22Rv1 (cell line): Measurements from ENCODE around the gene TMTC2.

Experiments
- ZFX ChIP-seq: fragments of 450-650 bp; IDR thresholded peaks from 2 replicates; pipeline ENCODE4 v1.6.1; 2017; ENCODE audit warnings: antibody characterized with exemption, borderline replicate concordance
- TF ChIP-seq, protein P1 (sequence below): fragments of 450-650 bp; IDR thresholded peaks from 2 replicates; pipeline ENCODE4 v1.5.1; 2017; ENCODE audit warnings: mild to moderate bottlenecking

GRCh38 chr12:83140135-83140534, 453.4 kb downstream of the TMTC2 start:
- TF ChIP-seq, protein P1, sequence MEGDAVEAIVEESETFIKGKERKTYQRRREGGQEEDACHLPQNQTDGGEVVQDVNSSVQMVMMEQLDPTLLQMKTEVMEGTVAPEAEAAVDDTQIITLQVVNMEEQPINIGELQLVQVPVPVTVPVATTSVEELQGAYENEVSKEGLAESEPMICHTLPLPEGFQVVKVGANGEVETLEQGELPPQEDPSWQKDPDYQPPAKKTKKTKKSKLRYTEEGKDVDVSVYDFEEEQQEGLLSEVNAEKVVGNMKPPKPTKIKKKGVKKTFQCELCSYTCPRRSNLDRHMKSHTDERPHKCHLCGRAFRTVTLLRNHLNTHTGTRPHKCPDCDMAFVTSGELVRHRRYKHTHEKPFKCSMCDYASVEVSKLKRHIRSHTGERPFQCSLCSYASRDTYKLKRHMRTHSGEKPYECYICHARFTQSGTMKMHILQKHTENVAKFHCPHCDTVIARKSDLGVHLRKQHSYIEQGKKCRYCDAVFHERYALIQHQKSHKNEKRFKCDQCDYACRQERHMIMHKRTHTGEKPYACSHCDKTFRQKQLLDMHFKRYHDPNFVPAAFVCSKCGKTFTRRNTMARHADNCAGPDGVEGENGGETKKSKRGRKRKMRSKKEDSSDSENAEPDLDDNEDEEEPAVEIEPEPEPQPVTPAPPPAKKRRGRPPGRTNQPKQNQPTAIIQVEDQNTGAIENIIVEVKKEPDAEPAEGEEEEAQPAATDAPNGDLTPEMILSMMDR = no peak
- TF ChIP-seq ZFX = no peak
